ENCODE measurements around the gene NDUFAF2. TPM values are rescaled to one million over a fixed set of nuclear protein-coding genes. Genes with fewer than 3 reads are reported as not detected.

The NDUFAF2 gene
- polyA plus RNA-seq, 1 of the 3 experiments (the other 2 are of a cell fraction): 33.4 TPM

DNA sequence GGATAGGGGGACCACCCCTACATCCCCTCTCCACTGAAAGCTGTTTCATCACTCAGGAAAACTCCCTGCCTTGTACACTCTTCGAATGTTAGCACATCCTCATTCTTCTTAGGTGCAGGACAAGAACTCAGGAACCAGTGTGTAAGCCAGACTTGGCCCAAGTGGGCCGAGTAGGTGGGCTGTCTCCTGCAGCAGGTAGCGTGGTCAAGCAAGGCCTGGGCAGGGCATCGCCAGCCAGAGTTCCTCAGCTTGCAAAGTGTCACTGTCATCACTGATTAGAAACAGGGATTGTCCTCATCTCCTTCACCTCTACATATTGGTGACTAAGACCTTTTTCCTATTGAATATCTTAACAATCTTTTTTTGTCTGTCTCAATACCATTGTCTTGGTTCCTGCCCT is 194.9 kb downstream of the NDUFAF2 start:
- ChIA-PET POLR2A (no interaction called here), CTCF (interaction anchor here (0.9 to 1.4 kb wide), 3 partner anchors 9 to 78 kb away, joined by 3 to 4 read pairs (median 3); no protein-coding TSS in a partner anchor)
- TF ChIP-seq ELF1 (IDR thresholded peaks at IDR 0.05): no peak
- no peak for TF ChIP-seq MEF2A (IDR thresholded peaks at IDR 0.05; ENCODE audit: borderline replicate concordance, low read depth)
- TF ChIP-seq, protein P1, sequence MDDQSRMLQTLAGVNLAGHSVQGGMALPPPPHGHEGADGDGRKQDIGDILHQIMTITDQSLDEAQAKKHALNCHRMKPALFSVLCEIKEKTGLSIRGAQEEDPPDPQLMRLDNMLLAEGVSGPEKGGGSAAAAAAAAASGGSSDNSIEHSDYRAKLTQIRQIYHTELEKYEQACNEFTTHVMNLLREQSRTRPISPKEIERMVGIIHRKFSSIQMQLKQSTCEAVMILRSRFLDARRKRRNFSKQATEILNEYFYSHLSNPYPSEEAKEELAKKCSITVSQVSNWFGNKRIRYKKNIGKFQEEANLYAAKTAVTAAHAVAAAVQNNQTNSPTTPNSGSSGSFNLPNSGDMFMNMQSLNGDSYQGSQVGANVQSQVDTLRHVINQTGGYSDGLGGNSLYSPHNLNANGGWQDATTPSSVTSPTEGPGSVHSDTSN (IDR thresholded peaks at IDR 0.05): no peak
- no peak for TF ChIP-seq CHD2 (IDR thresholded peaks at IDR 0.05; ENCODE audit: low read length, partially characterized antibody)
- no peak for TF ChIP-seq JUND (IDR thresholded peaks at IDR 0.05)
- TF ChIP-seq RFX5 (IDR thresholded peaks at IDR 0.05; ENCODE audit: low read length): no peak
- no peak for TF ChIP-seq POLR2AphosphoS5 (IDR thresholded peaks at IDR 0.05; ENCODE audit: low read depth, low read length)
- no peak for TF ChIP-seq NFIC (IDR thresholded peaks at IDR 0.05; ENCODE audit: borderline replicate concordance)
- TF ChIP-seq EZH2phosphoT487 (IDR thresholded peaks at IDR 0.05; ENCODE audit: borderline replicate concordance, low read depth): no peak
- Histone ChIP-seq H3K27ac (ENCODE audit: low read depth in 2 of 2, low read length in 1 of 2) (no peak overlapping the region), H3K9ac (no peak overlapping the region), H3K4me1 (ENCODE audit: control insufficient read depth in 1 of 2, insufficient read depth in 2 of 2, low read depth in 1 of 2, low read length in 1 of 2) (peaks cover 0 to 6% of the 10 kb centered on the region in 2 experiments; a peak in 1 of 4 replicates), H3K79me2 (ENCODE audit: insufficient read depth) (no peaks in the 10 kb centered on the region), H2AFZ (ENCODE audit: low read depth) (no peak overlapping the region), H3K27me3 (ENCODE audit: insufficient read depth) (no peaks in the 10 kb centered on the region), H3K9me3 (no peaks in the 10 kb centered on the region), H3K4me3 (ENCODE audit: low read depth in 2 of 2, low read length in 1 of 2) (no peak overlapping the region), H3K36me3 (replicated peaks in 1 of 2; ENCODE audit: control insufficient read depth in 1 of 2, insufficient read depth in 2 of 2, low read length in 1 of 2) (no peaks in the 10 kb centered on the region), H3K4me2 (no peak overlapping the region), H3K9me2 (no peaks in the 10 kb centered on the region), H4K20me1 (ENCODE audit: insufficient read depth) (no peaks in the 10 kb centered on the region), H3F3A (replicated peaks; ENCODE audit: insufficient read depth) (no peaks in the 10 kb centered on the region)
- DNase-seq: no peak
- WGBS (ENCODE audit: low lambda C conversion rate): 83% methylated on average over 2 of the region's 4 CpGs

DNA sequence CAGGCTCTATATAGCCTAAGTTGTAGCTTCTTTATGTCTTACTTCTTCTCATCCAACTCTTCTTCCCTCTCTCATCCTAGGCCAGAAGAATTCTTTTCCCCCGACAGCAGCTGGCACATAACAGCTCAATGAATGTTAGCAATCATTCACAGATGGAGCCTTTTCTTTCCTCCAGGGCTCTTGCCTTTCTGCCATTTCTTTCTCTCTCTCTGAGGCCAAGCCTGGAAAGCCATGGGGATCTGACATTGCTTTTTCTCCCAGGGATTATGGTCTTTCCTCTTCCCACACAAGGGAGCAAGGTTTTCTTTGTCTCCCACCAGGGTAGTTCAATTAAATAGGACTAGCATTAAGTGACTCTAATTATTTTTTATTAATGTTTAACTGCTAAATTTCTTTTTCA is 196.8 kb downstream of the NDUFAF2 start:
- POLR2A ChIA-PET: no interaction called here

DNA sequence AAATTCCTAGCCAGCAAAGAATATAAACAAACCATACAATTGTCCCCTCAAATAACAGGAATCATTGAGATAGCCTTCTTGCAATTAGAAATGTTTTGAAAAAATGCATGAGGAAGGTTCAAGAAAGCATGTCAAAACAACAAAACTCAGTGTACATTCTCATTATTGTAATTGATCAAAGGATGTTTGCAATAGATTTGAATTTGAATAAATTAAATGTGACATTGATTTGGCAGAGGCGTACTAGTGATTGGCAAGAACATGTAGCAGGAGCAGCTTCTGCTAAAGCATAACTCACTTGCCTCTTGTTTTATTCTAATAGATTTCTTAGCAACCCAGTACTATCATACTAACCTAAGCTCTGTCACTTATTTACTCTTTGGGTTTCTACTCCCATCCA is 197.4 kb downstream of the NDUFAF2 start:
- H3F3A ChIP-seq (replicated peaks; ENCODE audit: insufficient read depth): no peaks in the 10 kb centered on the region
- H3K9me2 ChIP-seq: no peaks in the 10 kb centered on the region
- no peak overlapping the region for H3K4me2 ChIP-seq
- no peak overlapping the region for H2AFZ ChIP-seq (ENCODE audit: low read depth)
- DNase-seq: no peak
- CTCF ChIA-PET: no interaction called here
- H3K4me3 ChIP-seq (ENCODE audit: low read depth in 2 of 2, low read length in 1 of 2): no peak overlapping the region
- POLR2A ChIA-PET: no interaction called here
- no peaks in the 10 kb centered on the region for H4K20me1 ChIP-seq (ENCODE audit: insufficient read depth)
- no peak overlapping the region for H3K27ac ChIP-seq (ENCODE audit: low read depth in 2 of 2, low read length in 1 of 2)
- no peaks in the 10 kb centered on the region for H3K27me3 ChIP-seq (ENCODE audit: insufficient read depth)
- 100% methylated on average over 1 of the region's 1 CpG for WGBS (ENCODE audit: low lambda C conversion rate)
- no peak overlapping the region for H3K9ac ChIP-seq
- no peaks in the 10 kb centered on the region for H3K9me3 ChIP-seq
- H3K36me3 ChIP-seq (replicated peaks in 1 of 2; ENCODE audit: control insufficient read depth in 1 of 2, insufficient read depth in 2 of 2, low read length in 1 of 2): no peaks in the 10 kb centered on the region
- H3K79me2 ChIP-seq (ENCODE audit: insufficient read depth): no peaks in the 10 kb centered on the region
- TF ChIP-seq, protein P2, sequence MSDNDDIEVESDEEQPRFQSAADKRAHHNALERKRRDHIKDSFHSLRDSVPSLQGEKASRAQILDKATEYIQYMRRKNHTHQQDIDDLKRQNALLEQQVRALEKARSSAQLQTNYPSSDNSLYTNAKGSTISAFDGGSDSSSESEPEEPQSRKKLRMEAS (IDR thresholded peaks at IDR 0.05; ENCODE audit: low read depth): no peak
- TF ChIP-seq RXRA (IDR thresholded peaks at IDR 0.05; ENCODE audit: borderline replicate concordance, low read depth) (no peak), MXI1 (IDR thresholded peaks at IDR 0.05; ENCODE audit: low read depth, low read length) (no peak)
- peaks cover 0 to 6% of the 10 kb centered on the region in 2 experiments; a peak in 1 of 4 replicates for H3K4me1 ChIP-seq (ENCODE audit: control insufficient read depth in 1 of 2, insufficient read depth in 2 of 2, low read depth in 1 of 2, low read length in 1 of 2)

More for the DNA sequence above, 196.8 kb downstream of the NDUFAF2 start:
- Histone ChIP-seq H3K27ac (ENCODE audit: low read depth in 2 of 2, low read length in 1 of 2) (no peak overlapping the region), H3K4me2 (no peak overlapping the region), H3K4me1 (ENCODE audit: control insufficient read depth in 1 of 2, insufficient read depth in 2 of 2, low read depth in 1 of 2, low read length in 1 of 2) (peaks cover 0 to 6% of the 10 kb centered on the region in 2 experiments; a peak in 1 of 4 replicates), H3K36me3 (replicated peaks in 1 of 2; ENCODE audit: control insufficient read depth in 1 of 2, insufficient read depth in 2 of 2, low read length in 1 of 2) (no peaks in the 10 kb centered on the region), H3F3A (replicated peaks; ENCODE audit: insufficient read depth) (no peaks in the 10 kb centered on the region), H2AFZ (ENCODE audit: low read depth) (no peak overlapping the region), H3K27me3 (ENCODE audit: insufficient read depth) (no peaks in the 10 kb centered on the region), H4K20me1 (ENCODE audit: insufficient read depth) (no peaks in the 10 kb centered on the region), H3K9me2 (no peaks in the 10 kb centered on the region), H3K9ac (no peak overlapping the region), H3K4me3 (ENCODE audit: low read depth in 2 of 2, low read length in 1 of 2) (no peak overlapping the region), H3K79me2 (ENCODE audit: insufficient read depth) (no peaks in the 10 kb centered on the region), H3K9me3 (no peaks in the 10 kb centered on the region)
- CTCF ChIA-PET: interaction anchor here (0.8 kb wide), 1 partner anchor 86 kb away, joined by 3 read pairs; no protein-coding TSS in a partner anchor
- no peak for DNase-seq
- no peak for TF ChIP-seq RXRA (IDR thresholded peaks at IDR 0.05; ENCODE audit: borderline replicate concordance, low read depth)
- no peak for TF ChIP-seq MEF2A (IDR thresholded peaks at IDR 0.05; ENCODE audit: borderline replicate concordance, low read depth)
- no peak for TF ChIP-seq MXI1 (IDR thresholded peaks at IDR 0.05; ENCODE audit: low read depth, low read length)
- TF ChIP-seq EZH2phosphoT487 (IDR thresholded peaks at IDR 0.05; ENCODE audit: borderline replicate concordance, low read depth): no peak
- 86% methylated on average over 1 of the region's 1 CpG for WGBS (ENCODE audit: low lambda C conversion rate)

All from SK-N-SH (cell line).